ENCODE results near the gene BCR. TPM values are rescaled to one million over a fixed set of nuclear protein-coding genes. Genes with fewer than 3 reads are reported as not detected.

Gene BCR
- total RNA-seq, 4 donors from 2014 or later, result 36.9 to 514 (median 91.0) TPM

DNA sequence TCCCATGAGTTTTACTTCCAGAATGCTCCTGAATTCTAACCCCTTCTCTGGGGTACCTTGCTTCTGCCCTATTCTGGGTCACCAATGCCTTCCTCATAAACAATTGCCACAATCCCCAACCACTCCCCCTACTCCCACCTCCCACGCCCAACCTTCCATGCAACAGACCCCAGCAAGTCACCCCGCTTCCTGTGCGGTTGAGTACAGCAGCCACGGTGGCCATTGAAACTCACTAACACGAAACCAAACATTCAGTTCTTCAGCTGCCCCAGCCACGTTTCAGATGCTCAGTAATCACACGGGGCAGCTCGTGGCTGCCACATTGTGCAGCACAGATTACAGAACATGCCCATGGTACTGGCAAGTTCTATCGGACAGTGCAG, 3.7 kb upstream of the BCR start:
- Histone ChIP-seq H3K27ac (no peak overlapping the region), H3K36me3 (no peaks in the 10 kb centered on the region)
- intact Hi-C loops (cut with DNase I; ENCODE audit: low total_unique reads), result no loop called here

DNA sequence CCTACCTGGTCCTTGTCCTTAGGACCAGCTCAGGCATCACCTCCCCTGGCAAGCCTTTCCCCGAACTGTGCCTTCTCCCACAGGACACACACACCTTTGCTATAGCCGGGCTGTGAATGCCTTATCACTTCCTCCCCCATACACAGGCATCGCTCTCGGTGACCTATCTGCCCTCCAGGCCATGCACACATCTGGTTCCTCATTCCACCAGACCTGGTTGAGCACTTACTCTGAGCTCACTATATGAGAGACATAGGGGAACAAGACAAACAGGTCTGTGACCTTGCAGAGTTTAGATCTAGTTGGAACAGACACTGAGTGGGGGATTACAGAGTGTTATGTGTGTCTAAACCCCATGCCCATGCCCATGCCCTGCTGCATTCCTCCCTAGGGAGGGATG, 3.1 kb upstream of the BCR start:
- H3K27me3 ChIP-seq, result no peaks in the 10 kb centered on the region
- in situ Hi-C loops (cut with MboI; ENCODE audit: low pct_ligation_motif_present in 1 of 4, low pct_unique_long_range_greater_than_20kb in 1 of 4, low sequenced_read_pairs in 3 of 4), result loop anchor here in 3 of 4 donors (5.0 to 10.0 kb wide), 2 partner anchors 105 to 108 kb away; no protein-coding TSS in a partner anchor
- H3K9me3 ChIP-seq, result peaks cover 0 to 6% of the 10 kb centered on the region in 2 donors
- DNase-seq, result no peak
- no peaks in the 10 kb centered on the region for H3K36me3 ChIP-seq
- TF ChIP-seq EP300 (IDR thresholded peaks at IDR 0.05; ENCODE audit: low read depth) (no peak), POLR2AphosphoS5 (IDR thresholded peaks at IDR 0.05) (no peak), POLR2A (IDR thresholded peaks at IDR 0.05) (no peak)
- TF ChIP-seq, protein P1, sequence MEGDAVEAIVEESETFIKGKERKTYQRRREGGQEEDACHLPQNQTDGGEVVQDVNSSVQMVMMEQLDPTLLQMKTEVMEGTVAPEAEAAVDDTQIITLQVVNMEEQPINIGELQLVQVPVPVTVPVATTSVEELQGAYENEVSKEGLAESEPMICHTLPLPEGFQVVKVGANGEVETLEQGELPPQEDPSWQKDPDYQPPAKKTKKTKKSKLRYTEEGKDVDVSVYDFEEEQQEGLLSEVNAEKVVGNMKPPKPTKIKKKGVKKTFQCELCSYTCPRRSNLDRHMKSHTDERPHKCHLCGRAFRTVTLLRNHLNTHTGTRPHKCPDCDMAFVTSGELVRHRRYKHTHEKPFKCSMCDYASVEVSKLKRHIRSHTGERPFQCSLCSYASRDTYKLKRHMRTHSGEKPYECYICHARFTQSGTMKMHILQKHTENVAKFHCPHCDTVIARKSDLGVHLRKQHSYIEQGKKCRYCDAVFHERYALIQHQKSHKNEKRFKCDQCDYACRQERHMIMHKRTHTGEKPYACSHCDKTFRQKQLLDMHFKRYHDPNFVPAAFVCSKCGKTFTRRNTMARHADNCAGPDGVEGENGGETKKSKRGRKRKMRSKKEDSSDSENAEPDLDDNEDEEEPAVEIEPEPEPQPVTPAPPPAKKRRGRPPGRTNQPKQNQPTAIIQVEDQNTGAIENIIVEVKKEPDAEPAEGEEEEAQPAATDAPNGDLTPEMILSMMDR (IDR thresholded peaks at IDR 0.05), result no peak
- peak overlapping the region in 1 of 4 donors; percentile 2 for H3K27ac ChIP-seq
- H3K4me3 ChIP-seq, result no peak overlapping the region
- peaks cover 10 to 36% (median 24%) of the 10 kb centered on the region in 4 donors for H3K4me1 ChIP-seq
- intact Hi-C loops (cut with DNase I; ENCODE audit: low total_unique reads), result no loop called here
- WGBS, 2 donors (ENCODE audit: low coverage in 1 of 2), result 84% methylated on average over 4 of the region's 4 CpGs; no CpG with 5 or more reads in 1 of the 2 donors

More for the DNA sequence above, 3.7 kb upstream of the BCR start:
- Histone ChIP-seq H3K27me3 (no peaks in the 10 kb centered on the region), H3K4me1 (peaks cover 8 to 30% (median 18%) of the 10 kb centered on the region in 4 donors), H3K4me3 (no peak overlapping the region), H3K9me3 (peaks cover 0 to 6% of the 10 kb centered on the region in 2 donors)
- in situ Hi-C loops (cut with MboI; ENCODE audit: low pct_ligation_motif_present in 1 of 4, low pct_unique_long_range_greater_than_20kb in 1 of 4, low sequenced_read_pairs in 3 of 4), result loop anchor here in 3 of 4 donors (5.0 to 10.0 kb wide), 2 partner anchors 106 to 108 kb away; no protein-coding TSS in a partner anchor
- no peak for TF ChIP-seq POLR2A (IDR thresholded peaks at IDR 0.05)
- TF ChIP-seq EP300 (IDR thresholded peaks at IDR 0.05; ENCODE audit: low read depth), result no peak
- no peak for TF ChIP-seq POLR2AphosphoS5 (IDR thresholded peaks at IDR 0.05)
- TF ChIP-seq, protein P1 (IDR thresholded peaks at IDR 0.05), result no peak
- DNase-seq, result no peak
- 89% methylated on average over 9 of the region's 9 CpGs; no CpG with 5 or more reads in 1 of the 2 donors for WGBS, 2 donors (ENCODE audit: low coverage in 1 of 2)

DNA sequence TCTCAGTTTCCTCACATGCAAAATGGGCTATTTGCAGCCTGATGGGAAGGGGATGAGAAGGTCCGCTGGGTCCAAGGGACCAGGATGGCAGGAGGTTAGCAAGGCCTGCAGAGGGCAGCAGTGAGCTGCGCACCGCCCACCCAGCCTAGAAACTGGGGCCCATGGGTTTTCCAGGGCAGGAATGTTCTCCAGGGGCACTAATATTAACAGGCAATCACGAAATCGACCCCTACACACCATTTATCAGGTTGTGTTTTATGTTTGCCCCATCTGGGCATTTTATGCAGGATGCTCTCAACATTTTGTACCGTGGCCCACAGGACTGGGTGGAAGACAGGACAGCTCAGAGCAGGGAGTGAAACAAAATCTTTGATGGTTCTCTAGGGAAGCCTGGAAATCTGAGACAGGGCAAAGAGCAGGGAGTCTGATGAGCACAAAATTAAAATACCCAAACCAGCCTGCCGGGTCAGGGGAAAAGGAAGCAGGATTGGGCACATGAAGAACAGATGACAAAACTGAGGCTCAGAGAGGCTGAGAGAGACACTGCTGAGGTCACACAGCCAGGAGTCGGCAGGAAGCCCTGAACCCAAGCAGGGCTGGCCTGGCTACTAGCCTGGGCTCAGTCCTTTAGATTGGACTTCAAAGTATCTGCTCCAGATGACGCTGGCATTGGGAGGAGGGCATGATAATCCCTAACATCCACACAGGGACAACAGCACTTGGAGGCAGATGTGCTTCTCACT, 1.6 kb upstream of the BCR start:
- peaks cover 0 to 6% of the 10 kb centered on the region in 2 donors for H3K9me3 ChIP-seq
- peaks cover 10 to 50% (median 39%) of the 10 kb centered on the region in 4 donors for H3K4me1 ChIP-seq
- in situ Hi-C loops (cut with MboI; ENCODE audit: low pct_ligation_motif_present in 1 of 4, low pct_unique_long_range_greater_than_20kb in 1 of 4, low sequenced_read_pairs in 3 of 4), result loop anchor here in 3 of 4 donors (5.0 to 10.0 kb wide), 2 partner anchors 104 to 106 kb away; no protein-coding TSS in a partner anchor
- no peak overlapping the region for H3K4me3 ChIP-seq
- TF ChIP-seq EP300 (IDR thresholded peaks at IDR 0.05; ENCODE audit: low read depth), result no peak
- TF ChIP-seq, protein P1 (IDR thresholded peaks at IDR 0.05), result peak; percentile 95 to 97 (median 96)
- no peaks in the 10 kb centered on the region for H3K27me3 ChIP-seq
- DNase-seq, result peak; percentile 72
- no peaks in the 10 kb centered on the region for H3K36me3 ChIP-seq
- intact Hi-C loops (cut with DNase I; ENCODE audit: low total_unique reads), result loop anchor here (2.0 kb wide), 1 partner anchor 104 kb away; no protein-coding TSS in a partner anchor
- WGBS, 2 donors (ENCODE audit: low coverage in 1 of 2), result 19 to 32% methylated on average over 4 to 9 of the region's 9 CpGs
- H3K27ac ChIP-seq, result peak overlapping the region; percentile 65 to 84 (median 80)

Measured in transverse colon (tissue), 4 donors.